Testis (tissue), 3 donors: ENCODE measurements around the gene KNL1. TPM values are rescaled to one million over a fixed set of nuclear protein-coding genes. Genes with fewer than 3 reads are reported as not detected.

ENCODE experiments used
- DNase-seq: peaks from one replicate; pipeline ENCODE4 v3.0.0-alpha.2; 2019
- H3K27ac ChIP-seq, 2 donors: fragments of 200-600 bp; sonication (generic); one replicate each; pipeline ENCODE4 v1.5.1; 2019
- H3K27me3 ChIP-seq: fragments of 200-600 bp; sonication (generic); one replicate; pipeline ENCODE4 v1.5.1; 2019
- H3K36me3 ChIP-seq: fragments of 200-600 bp; sonication (generic); one replicate; pipeline ENCODE4 v1.5.1; 2017; ENCODE audit warnings: low read depth; ENCODE audit errors: missing control alignments
- H3K4me1 ChIP-seq: fragments of 200-600 bp; sonication (generic); one replicate; pipeline ENCODE4 v1.5.1; 2019
- H3K4me3 ChIP-seq, 2 donors: fragments of 200-600 bp; sonication (generic); one replicate each; pipeline ENCODE4 v1.5.1; 2017 to 2019
- H3K9me3 ChIP-seq: fragments of 200-600 bp; sonication (generic); one replicate; pipeline ENCODE4 v1.5.1; 2017
- CTCF ChIP-seq, 3 experiments: fragments of 450-650 bp in 2 of 3; fragments of 200-600 bp in 1 of 3; sonication (generic) in 1 of 3; IDR thresholded peaks; one replicate each; pipeline ENCODE4 v1.5.1; 2016 to 2019; ENCODE audit warnings: antibody characterized with exemption in 3 of 3, mild to moderate bottlenecking in 2 of 3, moderate library complexity in 1 of 3
- POLR2A ChIP-seq: fragments of 450-650 bp; IDR thresholded peaks from one replicate; pipeline ENCODE4 v1.6.1; 2017; ENCODE audit warnings: antibody characterized with exemption, mild to moderate bottlenecking, moderate library complexity
- whole genome bisulfite sequencing, 2 donors: methylation state at CpG; one replicate each; pipeline ENCODE4 v1.1.5; 2018; 5-methylcytosine and 5-hydroxymethylcytosine counted together
- intact Hi-C: fragments of 100-400 bp; cut with DNase I; formaldehyde crosslinking; loops from one replicate; pipeline ENCODE4 v1.15.1; 2023; ENCODE audit warnings: low total_unique reads
- polyA plus RNA-seq: library from polyadenylated mRNA; stranded (reverse); fragments of 350-450 nt; fragmentation: Illumina TruSeq; extraction: RNeasy Lipid Tissue Mini Kit (QIAGEN cat#74804); gene quantifications from one replicate; pipeline ENCODE4 v1.2.3, GENCODE V29; 2014; ENCODE audit warnings: low read depth, low replicate concordance; ENCODE audit not compliant: insufficient read depth
- total RNA-seq, 2 donors: library from RNA; depleted of rRNA; stranded (reverse); fragments of >200 nt; gene quantifications; one replicate each; pipeline ENCODE4 v1.2.3, GENCODE V29; 2016

Gene KNL1
- total and polyA plus RNA-seq, 3 donors from 2014 or later = 28.7 to 66.0 (median 50.9) TPM

DNA sequence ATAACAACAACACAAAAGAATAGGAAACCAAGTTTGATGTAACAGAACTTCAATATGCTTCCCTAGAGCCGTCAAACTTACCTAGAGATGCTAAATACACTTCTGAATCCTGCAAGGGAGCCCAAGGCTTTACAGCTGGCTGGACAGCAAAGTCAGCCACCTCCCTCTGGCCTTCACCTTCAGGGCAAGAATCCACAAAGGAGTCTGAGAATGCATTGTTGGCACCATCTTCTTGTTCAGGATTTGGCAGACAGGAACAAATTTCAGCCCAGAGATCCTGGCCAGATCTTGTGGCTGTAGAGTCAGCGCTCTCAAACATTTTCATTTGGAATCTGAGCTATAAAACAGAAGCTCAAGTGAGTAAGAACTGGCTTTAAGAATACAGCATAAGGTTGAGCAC is 31.4 kb upstream of the KNL1 start:
- no peak overlapping the region for H3K27ac ChIP-seq
- H3K4me3 ChIP-seq = no peak overlapping the region
- H3K9me3 ChIP-seq = no peaks in the 10 kb centered on the region
- 25% methylated on average over 2 of the region's 2 CpGs for WGBS, 2 donors
- H3K36me3 ChIP-seq = no peaks in the 10 kb centered on the region
- intact Hi-C loops = no loop called here
- H3K27me3 ChIP-seq = no peaks in the 10 kb centered on the region
- no peak for TF ChIP-seq POLR2A
- no peak for TF ChIP-seq CTCF (IDR thresholded peaks at IDR 0.05)
- H3K4me1 ChIP-seq = peaks cover 23% of the 10 kb centered on the region
- DNase-seq = peak; percentile 61

DNA sequence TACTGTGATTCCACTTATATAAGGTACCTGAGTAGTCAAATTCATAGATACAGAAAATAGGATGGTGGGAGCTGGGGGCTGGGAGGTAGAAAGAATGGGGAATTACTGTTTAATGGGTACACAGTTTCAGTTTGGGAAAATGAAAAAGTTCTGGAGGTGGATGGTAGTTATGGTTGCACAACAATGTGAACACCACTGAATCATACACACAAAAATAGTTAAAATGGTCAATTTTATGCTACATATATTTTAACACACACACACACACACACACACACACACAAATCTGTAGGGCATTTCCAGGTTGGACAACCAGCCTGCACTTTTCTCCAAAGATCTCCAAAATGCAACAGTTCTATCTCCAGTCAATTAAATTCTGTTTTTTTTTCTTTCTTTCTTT is 30.6 kb upstream of the KNL1 start:
- Histone ChIP-seq H3K9me3 (no peaks in the 10 kb centered on the region), H3K27me3 (no peaks in the 10 kb centered on the region), H3K36me3 (no peaks in the 10 kb centered on the region), H3K4me1 (peaks cover 23% of the 10 kb centered on the region), H3K4me3 (no peak overlapping the region), H3K27ac (no peak overlapping the region)
- intact Hi-C loops = no loop called here
- no peak for DNase-seq
- TF ChIP-seq CTCF (IDR thresholded peaks at IDR 0.05) = no peak
- TF ChIP-seq POLR2A = no peak

DNA sequence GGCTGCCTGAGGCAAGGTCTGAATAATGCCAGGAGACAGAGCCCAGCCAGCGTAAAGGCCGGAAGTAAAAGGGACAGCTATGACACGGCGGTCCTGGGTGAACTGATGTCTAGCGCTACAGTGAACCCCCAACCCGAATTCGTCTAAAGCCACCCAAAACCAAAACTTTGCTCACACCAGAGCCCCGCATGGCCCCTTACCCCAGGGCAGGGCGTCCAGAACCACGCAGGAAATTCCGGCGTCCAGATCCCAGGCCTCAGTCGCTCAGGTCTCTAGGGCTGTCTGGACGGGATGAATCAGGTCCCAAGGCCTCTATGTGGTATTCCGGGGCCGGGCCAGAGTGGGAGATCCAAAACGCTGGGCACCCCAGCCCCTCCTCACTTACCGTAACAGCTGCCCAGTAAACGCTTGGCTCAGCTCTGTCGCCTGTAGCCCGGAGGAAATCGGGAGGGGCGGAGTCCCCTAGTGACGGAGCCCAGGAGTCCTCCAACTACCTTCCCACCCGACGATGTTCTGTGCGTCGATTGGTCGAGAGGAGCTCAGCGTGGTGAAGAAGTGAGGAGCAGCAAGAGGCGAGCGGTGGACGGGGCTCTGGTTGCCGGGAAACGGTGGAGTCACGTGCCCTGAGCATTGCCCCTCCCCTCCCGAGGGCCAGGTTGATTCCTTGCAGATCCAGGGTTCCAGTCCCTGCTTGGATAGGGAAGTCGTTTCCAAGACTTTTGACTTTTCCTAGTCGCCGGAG is 29.3 kb upstream of the KNL1 start, which contains the start of gene CCDC32:
Gene CCDC32, minus strand, starts transcription at position 452 of the 742 bp plus-strand sequence. CDS start 2,027 bp downstream, outside the sequence.
- no peaks in the 10 kb centered on the region for H3K9me3 ChIP-seq
- TF ChIP-seq POLR2A (peak; percentile 45), CTCF (IDR thresholded peaks at IDR 0.05) (no peak)
- WGBS, 2 donors = 0% methylated on average over 34 to 39 of the region's 40 CpGs
- H3K36me3 ChIP-seq = no peaks in the 10 kb centered on the region
- no peaks in the 10 kb centered on the region for H3K27me3 ChIP-seq
- peak; percentile 99 for DNase-seq
- H3K4me3 ChIP-seq = peak within 1 kb of the TSS; percentile 73 to 74
- H3K27ac ChIP-seq = peak within 1 kb of the TSS; percentile 73 to 90
- intact Hi-C loops = no loop called here
- H3K4me1 ChIP-seq = peaks cover 23% of the 10 kb centered on the region

- Histone ChIP-seq H3K27me3 (no peaks in the 10 kb centered on the region), H3K36me3 (no peaks in the 10 kb centered on the region), H3K4me1 (peaks cover 30% of the 10 kb centered on the region), H3K9me3 (no peaks in the 10 kb centered on the region), H3K4me3 (peak overlapping the region; percentile 73 to 74), H3K27ac (peak overlapping the region in 1 of 2 donors; percentile 25)
- DNase-seq = no peak
- intact Hi-C loops = no loop called here
- 34 to 38% methylated on average over 18 to 19 of the region's 20 CpGs for WGBS, 2 donors
- TF ChIP-seq POLR2A = no peak
- TF ChIP-seq CTCF (IDR thresholded peaks at IDR 0.05) = no peak
Measured at GRCh38 chr15:40565333-40566238, 28.5 kb upstream of the KNL1 start.
